Measurements from ENCODE around the gene RHD. TPM values are rescaled to one million over a fixed set of nuclear protein-coding genes. Genes with fewer than 3 reads are reported as not detected.
"Not testable (repeated sequence)": the region's sequence is repeated elsewhere in the genome, so short reads cannot be mapped to it uniquely, and the experiment has no call there.

Gene RHD
- total RNA-seq, 1 experiment from 2014 or later: not detected

GRCh38 chr1:25268143-25268760, 4.1 kb upstream of the RHD start:
- H3K4me3 Mint-ChIP-seq: peak overlapping the region; percentile 71
- H3K4me1 Mint-ChIP-seq: peaks cover 21% of the 10 kb centered on the region
- DNase-seq (ENCODE audit: low spot score); POLR2A ChIA-PET; H3K9me3 Mint-ChIP-seq; H3K36me3 Mint-ChIP-seq; ATAC-seq: not testable (repeated sequence)
- 0 out of 2 replicates have a peak overlapping the region, but pooled peaks have one; percentile 41 for H3K27ac Mint-ChIP-seq
- H3K27me3 Mint-ChIP-seq (ENCODE audit: low read depth): peaks cover 34% of the 10 kb centered on the region
- CTCF ChIA-PET: interaction anchor here (1.2 kb wide), 1 partner anchor 13 kb away, joined by 3 read pairs; no protein-coding TSS in a partner anchor

- POLR2A ChIA-PET; ATAC-seq; H3K4me1 Mint-ChIP-seq; H3K27me3 Mint-ChIP-seq (ENCODE audit: low read depth); CTCF ChIA-PET; DNase-seq (ENCODE audit: low spot score); H3K36me3 Mint-ChIP-seq; H3K9me3 Mint-ChIP-seq; H3K4me3 Mint-ChIP-seq; H3K27ac Mint-ChIP-seq: not testable (repeated sequence)
Measured at GRCh38 chr1:25275648-25276047, 3.3 kb downstream of the RHD start.

GRCh38 chr1:25277295-25277694, 5.0 kb downstream of the RHD start:
- H3K27ac Mint-ChIP-seq; POLR2A ChIA-PET; H3K36me3 Mint-ChIP-seq; H3K4me3 Mint-ChIP-seq; ATAC-seq; H3K9me3 Mint-ChIP-seq; H3K4me1 Mint-ChIP-seq; DNase-seq (ENCODE audit: low spot score); H3K27me3 Mint-ChIP-seq (ENCODE audit: low read depth): not testable (repeated sequence)
- CTCF ChIA-PET: interaction anchor here (0.6 kb wide), 1 partner anchor 1933 kb away, joined by 3 read pairs; the partner anchor contains the start of gene HNRNPR

- DNase-seq (ENCODE audit: low spot score); H3K9me3 Mint-ChIP-seq; H3K36me3 Mint-ChIP-seq; ATAC-seq; H3K27ac Mint-ChIP-seq; CTCF ChIA-PET; H3K4me1 Mint-ChIP-seq; H3K27me3 Mint-ChIP-seq (ENCODE audit: low read depth); H3K4me3 Mint-ChIP-seq: not testable (repeated sequence)
- POLR2A ChIA-PET: interaction anchor here (0.6 kb wide), 1 partner anchor 270 kb away, joined by 4 read pairs; no protein-coding TSS in a partner anchor
Measured at GRCh38 chr1:25278358-25278757, 6.0 kb downstream of the RHD start.

GRCh38 chr1:25278790-25279189, 6.5 kb downstream of the RHD start:
- H3K4me1 Mint-ChIP-seq; H3K36me3 Mint-ChIP-seq; H3K4me3 Mint-ChIP-seq; CTCF ChIA-PET; H3K9me3 Mint-ChIP-seq; H3K27me3 Mint-ChIP-seq (ENCODE audit: low read depth); DNase-seq (ENCODE audit: low spot score); H3K27ac Mint-ChIP-seq: not testable (repeated sequence)
- POLR2A ChIA-PET: interaction anchor here (0.6 kb wide), 1 partner anchor 270 kb away, joined by 4 read pairs; no protein-coding TSS in a partner anchor
- peak; percentile 43; the same call in 1 of the 2 replicates for ATAC-seq

- POLR2A ChIA-PET; DNase-seq (ENCODE audit: low spot score); ATAC-seq; H3K27ac Mint-ChIP-seq; H3K4me3 Mint-ChIP-seq; H3K36me3 Mint-ChIP-seq; H3K27me3 Mint-ChIP-seq (ENCODE audit: low read depth); H3K4me1 Mint-ChIP-seq; CTCF ChIA-PET; H3K9me3 Mint-ChIP-seq: not testable (repeated sequence)
Measured at GRCh38 chr1:25279693-25280111, 7.4 kb downstream of the RHD start.

- H3K4me3 Mint-ChIP-seq; H3K27ac Mint-ChIP-seq; H3K27me3 Mint-ChIP-seq (ENCODE audit: low read depth); ATAC-seq; H3K4me1 Mint-ChIP-seq; DNase-seq (ENCODE audit: low spot score); H3K9me3 Mint-ChIP-seq; H3K36me3 Mint-ChIP-seq; POLR2A ChIA-PET: not testable (repeated sequence)
- CTCF ChIA-PET: interaction anchor here (1.0 to 1.1 kb wide), 2 partner anchors 46 to 235 kb away, joined by 3 read pairs; no protein-coding TSS in a partner anchor
Measured at GRCh38 chr1:25285862-25286261, 13.6 kb downstream of the RHD start.

GRCh38 chr1:25287164-25287563, 14.9 kb downstream of the RHD start:
- H3K27me3 Mint-ChIP-seq (ENCODE audit: low read depth); H3K27ac Mint-ChIP-seq; H3K36me3 Mint-ChIP-seq; H3K4me3 Mint-ChIP-seq; POLR2A ChIA-PET; H3K9me3 Mint-ChIP-seq; H3K4me1 Mint-ChIP-seq: not testable (repeated sequence)
- DNase-seq (ENCODE audit: low spot score) (peak; percentile 30), ATAC-seq (peak; percentile 46)
- CTCF ChIA-PET: interaction anchor here (0.6 to 1.1 kb wide), 2 partner anchors 118 to 235 kb away, joined by 3 to 4 read pairs; no protein-coding TSS in a partner anchor

- DNase-seq (ENCODE audit: low spot score); H3K36me3 Mint-ChIP-seq; POLR2A ChIA-PET; H3K27ac Mint-ChIP-seq; CTCF ChIA-PET; ATAC-seq; H3K4me1 Mint-ChIP-seq; H3K9me3 Mint-ChIP-seq; H3K4me3 Mint-ChIP-seq; H3K27me3 Mint-ChIP-seq (ENCODE audit: low read depth): not testable (repeated sequence)
Measured at GRCh38 chr1:25288573-25289101, 16.3 kb downstream of the RHD start.

Data from WTC11 (cell line).